Measurements from ENCODE around the gene NLRP6.
"Not testable (repeated sequence)": the region's sequence is repeated elsewhere in the genome, so short reads cannot be mapped to it uniquely, and the experiment has no call there.

NLRP6 gene

GRCh38 chr11:279966-280705 is 1.9 kb downstream of the NLRP6 start:
- in situ Hi-C loops (cut with MboI; ENCODE audit: low pct_unique_long_range_greater_than_20kb, low sequenced_read_pairs), result no loop called here
- no peak for DNase-seq

GRCh38 chr11:280706-281485 is 2.7 kb downstream of the NLRP6 start:
- DNase-seq, result peak; percentile 39

GRCh38 chr11:281486-282161 is 3.4 kb downstream of the NLRP6 start:
- in situ Hi-C loops (cut with MboI; ENCODE audit: low pct_unique_long_range_greater_than_20kb, low sequenced_read_pairs), result no loop called here
- no peak for DNase-seq

More at GRCh38 chr11:280706-281485, 2.7 kb downstream of the NLRP6 start:
- in situ Hi-C loops (cut with MboI; ENCODE audit: low pct_unique_long_range_greater_than_20kb, low sequenced_read_pairs), result no loop called here

- DNase-seq, result no peak
- in situ Hi-C loops (cut with MboI; ENCODE audit: low pct_unique_long_range_greater_than_20kb, low sequenced_read_pairs), result no loop called here
Measured at GRCh38 chr11:282171-282570, 4.0 kb downstream of the NLRP6 start.

GRCh38 chr11:282630-283360 is 4.6 kb downstream of the NLRP6 start:
- no peak for DNase-seq
- in situ Hi-C loops (cut with MboI; ENCODE audit: low pct_unique_long_range_greater_than_20kb, low sequenced_read_pairs), result no loop called here

GRCh38 chr11:283405-284104 is 5.3 kb downstream of the NLRP6 start:
- DNase-seq, result no peak
- in situ Hi-C loops (cut with MboI; ENCODE audit: low pct_unique_long_range_greater_than_20kb, low sequenced_read_pairs), result no loop called here

GRCh38 chr11:284105-285020 is 6.2 kb downstream of the NLRP6 start:
- DNase-seq, result no peak
- in situ Hi-C loops (cut with MboI; ENCODE audit: low pct_unique_long_range_greater_than_20kb, low sequenced_read_pairs), result no loop called here

- DNase-seq, result no peak
- in situ Hi-C loops (cut with MboI; ENCODE audit: low pct_unique_long_range_greater_than_20kb, low sequenced_read_pairs), result no loop called here
Measured at GRCh38 chr11:285021-285893, 7.0 kb downstream of the NLRP6 start.

- in situ Hi-C loops (cut with MboI; ENCODE audit: low pct_unique_long_range_greater_than_20kb, low sequenced_read_pairs), result no loop called here
- DNase-seq, result no peak
Measured at GRCh38 chr11:285894-286220, 7.7 kb downstream of the NLRP6 start.

GRCh38 chr11:286977-287820 is 9.0 kb downstream of the NLRP6 start:
- in situ Hi-C loops (cut with MboI; ENCODE audit: low pct_unique_long_range_greater_than_20kb, low sequenced_read_pairs); DNase-seq: not testable (repeated sequence)

GRCh38 chr11:287821-288477 is 9.7 kb downstream of the NLRP6 start:
- DNase-seq, result no peak
- in situ Hi-C loops (cut with MboI; ENCODE audit: low pct_unique_long_range_greater_than_20kb, low sequenced_read_pairs), result no loop called here

- in situ Hi-C loops (cut with MboI; ENCODE audit: low pct_unique_long_range_greater_than_20kb, low sequenced_read_pairs), result no loop called here
- DNase-seq, result no peak
Measured at GRCh38 chr11:288478-289397, 10.5 kb downstream of the NLRP6 start, which contains the start of gene PGGHG. PGGHG (plus strand) TSS chr11:289126; CDS start chr11:289817, 691 bp downstream.

GRCh38 chr11:289398-289711 is 11.1 kb downstream of the NLRP6 start:
- in situ Hi-C loops (cut with MboI; ENCODE audit: low pct_unique_long_range_greater_than_20kb, low sequenced_read_pairs), result no loop called here
- DNase-seq, result no peak

- DNase-seq, result no peak
Measured at GRCh38 chr11:289712-290620, 11.8 kb downstream of the NLRP6 start.

More at GRCh38 chr11:289712-290620, 11.8 kb downstream of the NLRP6 start:
- in situ Hi-C loops (cut with MboI; ENCODE audit: low pct_unique_long_range_greater_than_20kb, low sequenced_read_pairs), result no loop called here

Measured in KBM-7 (cell line).